ENCODE measurements around the gene SLX4. TPM values are rescaled to one million over a fixed set of nuclear protein-coding genes. Genes with fewer than 3 reads are reported as not detected.

The SLX4 gene
- total and polyA plus RNA-seq, 8 donors = 0.76 to 19.7 (median 6.0) TPM

DNA sequence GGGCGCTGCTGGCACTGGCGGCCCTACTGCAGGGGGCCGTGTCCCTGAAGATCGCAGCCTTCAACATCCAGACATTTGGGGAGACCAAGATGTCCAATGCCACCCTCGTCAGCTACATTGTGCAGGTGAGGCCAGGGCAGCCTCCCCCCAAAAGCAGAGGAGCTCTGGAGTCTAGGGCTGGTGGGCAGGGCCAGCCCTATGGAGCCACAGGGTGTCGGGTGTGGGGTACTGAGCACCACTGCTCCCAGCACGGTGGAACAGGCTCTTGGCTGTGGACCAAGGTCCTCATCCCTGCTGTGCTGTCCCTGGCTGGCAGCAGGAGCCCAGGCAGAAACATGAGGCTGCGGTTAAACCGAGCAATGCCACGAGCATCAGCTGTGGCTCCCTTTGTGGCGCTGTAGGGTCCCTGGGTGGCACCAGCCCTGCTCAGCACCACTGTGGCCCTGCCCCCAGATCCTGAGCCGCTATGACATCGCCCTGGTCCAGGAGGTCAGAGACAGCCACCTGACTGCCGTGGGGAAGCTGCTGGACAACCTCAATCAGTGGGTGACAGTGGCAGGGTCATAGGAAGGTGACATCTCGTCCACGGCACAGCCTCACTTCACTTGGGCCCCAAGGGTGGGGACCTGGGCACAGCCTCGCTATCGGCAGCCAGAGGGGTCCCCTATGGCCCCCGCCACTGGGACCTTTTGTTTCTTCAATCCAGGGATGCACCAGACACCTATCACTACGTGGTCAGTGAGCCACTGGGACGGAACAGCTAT is 44.2 kb upstream of the SLX4 start:
- Histone ChIP-seq H3K9me3 (no peaks in the 10 kb centered on the region), H3K4me1 (peaks cover 0 to 21% (median 10%) of the 10 kb centered on the region in 4 donors), H3K36me3 (peaks cover 38 to 86% (median 82%) of the 10 kb centered on the region in 4 donors), H3K27me3 (no peaks in the 10 kb centered on the region), H3K27ac (peak overlapping the region; percentile 36 to 79 (median 66)), H3K4me3 (peak overlapping the region in 1 of 4 donors; percentile 14)
- intact Hi-C loops (cut with DNase I; ENCODE audit: low total_unique reads) = no loop called here
- WGBS, 5 donors = 76 to 96% (median 80%) methylated on average over 5 to 21 of the region's 21 CpGs
- TF ChIP-seq POLR2A (IDR thresholded peaks at IDR 0.05) (no peak), EP300 (IDR thresholded peaks at IDR 0.05) (no peak)
- DNase-seq = peak in 1 of 2 donors; percentile 47

DNA sequence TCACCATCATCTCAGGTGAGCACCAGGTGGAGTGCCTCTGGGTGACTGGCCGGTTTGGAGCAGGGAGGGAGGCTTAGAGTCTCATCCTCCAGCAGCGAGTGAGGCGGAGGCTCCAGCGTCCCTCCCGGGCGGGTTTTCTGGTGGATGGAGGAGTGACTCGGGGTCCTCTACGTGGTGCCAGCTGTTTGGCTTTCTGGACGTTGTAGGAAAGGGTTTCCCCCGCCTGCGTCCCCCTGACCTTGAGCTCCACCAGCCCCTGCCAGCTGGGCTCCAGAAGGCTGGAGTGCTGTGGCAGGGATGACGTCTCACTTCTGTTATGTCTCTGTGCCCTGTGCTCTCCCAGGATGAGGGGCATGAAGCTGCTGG is 43.6 kb upstream of the SLX4 start:
- Histone ChIP-seq H3K27me3 (no peaks in the 10 kb centered on the region), H3K4me1 (peaks cover 0 to 21% (median 10%) of the 10 kb centered on the region in 4 donors), H3K27ac (peak overlapping the region; percentile 36 to 79 (median 66)), H3K4me3 (peak overlapping the region in 1 of 4 donors; percentile 14), H3K36me3 (peaks cover 38 to 82% (median 77%) of the 10 kb centered on the region in 4 donors), H3K9me3 (no peaks in the 10 kb centered on the region)
- no peak for TF ChIP-seq POLR2A (IDR thresholded peaks at IDR 0.05)
- no peak for TF ChIP-seq POLR2AphosphoS5 (IDR thresholded peaks at IDR 0.05)
- intact Hi-C loops (cut with DNase I; ENCODE audit: low total_unique reads) = no loop called here
- whole genome bisulfite sequencing, 5 donors = 61 to 85% (median 71%) methylated on average over 9 to 12 of the region's 12 CpGs
- peak in 1 of 2 donors; percentile 53 for DNase-seq

DNA sequence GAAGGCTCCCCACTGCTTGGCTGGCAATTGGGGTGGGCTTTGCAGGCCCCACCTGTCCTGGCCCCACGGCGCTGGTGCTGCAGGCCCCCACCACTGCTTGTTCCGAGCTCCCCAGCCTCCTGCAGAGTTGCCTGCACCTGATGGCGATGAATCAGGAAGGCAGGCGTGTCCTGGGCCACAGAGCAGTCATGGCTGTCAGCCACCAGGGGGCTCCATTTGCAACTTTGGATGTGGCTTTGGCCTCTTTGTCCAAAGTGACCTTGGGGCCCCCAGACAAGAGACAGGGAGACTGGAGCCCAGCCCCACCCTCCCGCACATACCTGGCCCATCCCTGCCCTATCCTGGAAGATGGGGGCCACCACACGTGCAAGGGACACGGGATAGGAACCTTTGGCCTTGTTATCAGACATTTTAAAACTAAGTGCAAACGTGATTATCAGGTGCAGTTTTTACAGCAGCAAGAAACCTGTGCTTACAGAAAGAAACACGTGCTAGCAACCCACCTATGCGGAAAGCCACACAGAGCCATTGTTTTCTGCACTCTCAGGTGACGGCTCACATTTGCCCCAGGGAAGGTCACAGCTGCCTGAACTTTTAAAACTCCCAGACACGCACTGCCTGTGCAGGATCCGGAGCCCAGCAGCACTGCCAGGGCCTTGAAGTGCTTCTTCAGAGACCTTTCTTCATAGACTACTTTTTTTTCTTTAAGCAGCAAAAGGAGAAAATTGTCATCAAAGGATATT is 43.0 kb upstream of the SLX4 start, which contains the start of gene DNASE1:
DNASE1 (plus strand) TSS at position 443 of the 743 bp plus-strand sequence. CDS start 683 bp downstream, outside the sequence.
- peaks cover 0 to 21% (median 10%) of the 10 kb centered on the region in 4 donors for H3K4me1 ChIP-seq
- peaks cover 38 to 76% (median 71%) of the 10 kb centered on the region in 4 donors for H3K36me3 ChIP-seq
- H3K27me3 ChIP-seq = no peaks in the 10 kb centered on the region
- peak in 1 of 3 donors; percentile 15 for TF ChIP-seq POLR2AphosphoS5 (IDR thresholded peaks at IDR 0.05)
- TF ChIP-seq, protein P1, sequence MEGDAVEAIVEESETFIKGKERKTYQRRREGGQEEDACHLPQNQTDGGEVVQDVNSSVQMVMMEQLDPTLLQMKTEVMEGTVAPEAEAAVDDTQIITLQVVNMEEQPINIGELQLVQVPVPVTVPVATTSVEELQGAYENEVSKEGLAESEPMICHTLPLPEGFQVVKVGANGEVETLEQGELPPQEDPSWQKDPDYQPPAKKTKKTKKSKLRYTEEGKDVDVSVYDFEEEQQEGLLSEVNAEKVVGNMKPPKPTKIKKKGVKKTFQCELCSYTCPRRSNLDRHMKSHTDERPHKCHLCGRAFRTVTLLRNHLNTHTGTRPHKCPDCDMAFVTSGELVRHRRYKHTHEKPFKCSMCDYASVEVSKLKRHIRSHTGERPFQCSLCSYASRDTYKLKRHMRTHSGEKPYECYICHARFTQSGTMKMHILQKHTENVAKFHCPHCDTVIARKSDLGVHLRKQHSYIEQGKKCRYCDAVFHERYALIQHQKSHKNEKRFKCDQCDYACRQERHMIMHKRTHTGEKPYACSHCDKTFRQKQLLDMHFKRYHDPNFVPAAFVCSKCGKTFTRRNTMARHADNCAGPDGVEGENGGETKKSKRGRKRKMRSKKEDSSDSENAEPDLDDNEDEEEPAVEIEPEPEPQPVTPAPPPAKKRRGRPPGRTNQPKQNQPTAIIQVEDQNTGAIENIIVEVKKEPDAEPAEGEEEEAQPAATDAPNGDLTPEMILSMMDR (IDR thresholded peaks at IDR 0.05) = peak in 4 of 7 experiments; percentile 40 to 65 (median 58)
- TF ChIP-seq POLR2A (IDR thresholded peaks at IDR 0.05) = no peak
- peak within 1 kb of the TSS in 1 of 4 donors; percentile 14 for H3K4me3 ChIP-seq
- intact Hi-C loops (cut with DNase I; ENCODE audit: low total_unique reads) = no loop called here
- DNase-seq = peak; percentile 66 to 95
- H3K27ac ChIP-seq = peak within 1 kb of the TSS; percentile 36 to 79 (median 66)
- 40 to 65% (median 46%) methylated on average over 9 to 14 of the region's 14 CpGs for WGBS, 5 donors
- H3K9me3 ChIP-seq = no peaks in the 10 kb centered on the region

DNA sequence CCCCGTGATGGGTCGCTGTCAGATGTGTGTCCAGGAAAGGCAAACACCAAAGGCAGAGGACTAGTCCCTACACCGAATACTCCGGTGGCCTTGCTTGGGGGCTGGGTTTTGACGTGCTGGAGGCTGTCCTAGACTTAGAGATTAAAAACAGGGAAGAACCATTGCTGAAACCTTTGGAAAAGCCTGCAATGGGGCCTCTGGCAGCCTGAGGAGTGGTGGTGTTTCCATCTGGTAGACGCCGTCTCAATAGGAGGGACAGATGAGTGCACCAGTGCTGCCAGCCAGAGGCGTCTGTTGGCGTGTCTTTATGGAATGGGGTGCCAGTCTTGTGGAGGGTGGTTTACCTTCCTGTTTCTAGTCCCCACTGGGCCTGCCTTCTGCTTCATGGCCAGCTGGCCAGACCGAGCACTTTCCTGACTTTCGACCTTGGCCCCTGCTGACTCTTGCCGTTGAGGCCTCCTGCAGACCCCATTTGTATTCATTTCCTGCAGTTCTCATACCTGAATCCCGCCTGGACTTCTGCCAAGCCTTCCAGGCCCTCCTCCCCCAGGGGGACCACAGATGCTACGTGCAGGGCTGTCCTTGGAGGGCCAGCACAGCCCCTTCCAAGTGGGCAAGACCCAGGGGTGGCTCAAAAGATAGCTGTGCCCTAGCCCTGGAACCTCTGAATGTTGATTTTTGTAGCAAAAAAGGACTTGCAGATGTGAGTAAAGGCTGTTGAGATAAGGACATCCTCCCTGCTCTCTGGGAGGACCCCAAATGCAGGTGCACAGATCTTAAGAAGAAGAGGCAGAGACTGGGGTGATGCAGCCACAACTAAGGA is 41.2 kb upstream of the SLX4 start:
- no peaks in the 10 kb centered on the region for H3K27me3 ChIP-seq
- intact Hi-C loops (cut with DNase I; ENCODE audit: low total_unique reads) = no loop called here
- peaks cover 0 to 21% (median 10%) of the 10 kb centered on the region in 4 donors for H3K4me1 ChIP-seq
- H3K36me3 ChIP-seq = peaks cover 25 to 57% (median 53%) of the 10 kb centered on the region in 4 donors
- no peak for TF ChIP-seq POLR2A (IDR thresholded peaks at IDR 0.05)
- no peak for TF ChIP-seq POLR2AphosphoS5 (IDR thresholded peaks at IDR 0.05)
- no peak for TF ChIP-seq EP300 (IDR thresholded peaks at IDR 0.05)
- TF ChIP-seq, protein P1 (IDR thresholded peaks at IDR 0.05) = no peak
- DNase-seq = peak; percentile 11 to 21
- no peak overlapping the region for H3K27ac ChIP-seq
- 83 to 89% (median 86%) methylated on average over 12 to 14 of the region's 14 CpGs for WGBS, 5 donors
- no peak overlapping the region for H3K4me3 ChIP-seq
- no peaks in the 10 kb centered on the region for H3K9me3 ChIP-seq

Data from stomach (tissue), 9 donors.